Inflammatory macrophage treated with lipopolysaccharide for 4 hours (primary cell): ENCODE measurements around the gene DGKQ.
A peak's percentile ranks its signal among the peaks of the same experiment; 100 is the strongest.
"Not testable (repeated sequence)": the region's sequence is repeated elsewhere in the genome, so short reads cannot be mapped to it uniquely, and the experiment has no call there.

Experiments
- DNase-seq: peaks from one replicate; pipeline ENCODE4 v3.0.0-alpha.2; 2020

DGKQ gene

GRCh38 chr4:976016-976415, 2.6 kb upstream of the DGKQ start:
- not testable (repeated sequence) for DNase-seq

- DNase-seq, result no peak
Measured at GRCh38 chr4:974668-975067, 1.3 kb upstream of the DGKQ start.

- DNase-seq, result peak; percentile 5
Measured at GRCh38 chr4:972651-973424, 531 bp downstream of the DGKQ start.

GRCh38 chr4:971666-972500, 1.5 kb downstream of the DGKQ start:
- DNase-seq, result no peak

GRCh38 chr4:970854-971520, 2.4 kb downstream of the DGKQ start:
- no peak for DNase-seq

GRCh38 chr4:970046-970745, 3.2 kb downstream of the DGKQ start:
- DNase-seq, result peak; percentile 15

GRCh38 chr4:968621-969394, 4.6 kb downstream of the DGKQ start:
- no peak for DNase-seq

GRCh38 chr4:968221-968620, 5.1 kb downstream of the DGKQ start:
- no peak for DNase-seq

- no peak for DNase-seq
Measured at GRCh38 chr4:967113-968104, 6.0 kb downstream of the DGKQ start.

- DNase-seq, result no peak
Measured at GRCh38 chr4:966266-967112, 6.9 kb downstream of the DGKQ start.

- no peak for DNase-seq
Measured at GRCh38 chr4:965766-966134, 7.6 kb downstream of the DGKQ start.

- DNase-seq, result no peak
Measured at GRCh38 chr4:965048-965765, 8.2 kb downstream of the DGKQ start.

- no peak for DNase-seq
Measured at GRCh38 chr4:964346-965025, 8.9 kb downstream of the DGKQ start.

GRCh38 chr4:963276-964225, 9.8 kb downstream of the DGKQ start:
- no peak for DNase-seq

GRCh38 chr4:962231-963208, 10.8 kb downstream of the DGKQ start:
- DNase-seq, result no peak
